K562 (cell line): ENCODE data around the gene IFIT2. TPM values are rescaled to one million over a fixed set of nuclear protein-coding genes. Genes with fewer than 3 reads are reported as not detected.

Experiments used
- CBX2 ChIP-seq: fragments of 200-600 bp; sonication (generic); IDR thresholded peaks from one replicate; pipeline ENCODE4 v1.6.1; 2012; ENCODE audit warnings: mild to moderate bottlenecking, low read length, inconsistent platforms; ENCODE audit not compliant: insufficient read depth, poor library complexity, severe bottlenecking
- CEBPZ ChIP-seq: fragments of 150-350 bp; IDR thresholded peaks from 2 replicates; pipeline ENCODE4 v1.6.1; 2014; ENCODE audit warnings: low read depth, mild to moderate bottlenecking, low read length, borderline replicate concordance
- FUS ChIP-seq: fragments of 200-400 bp; formaldehyde crosslinking; optimal IDR thresholded peaks from 2 replicates; pipeline ENCODE3; 2017; ENCODE audit warnings: low read depth, low read length
- JUN ChIP-seq, 2 experiments: sonication (generic) in 1 of 2; formaldehyde crosslinking in 1 of 2; IDR thresholded peaks; 2 replicates each; pipeline versions ENCODE4 v1.6.1 to v1.8.0; 2012 to 2022; ENCODE audit warnings: borderline replicate concordance in 2 of 2, mild to moderate bottlenecking in 2 of 2, improper control_type of control experiment in 1 of 2, low read depth in 1 of 2, low read length in 1 of 2, missing genetic modification reagents in 1 of 2
- JUND ChIP-seq, 2 experiments: IDR thresholded peaks; 2 replicates in 1 of 2; 3 replicates in 1 of 2; pipeline ENCODE4 v1.6.1; 2011; ENCODE audit warnings: borderline replicate concordance in 2 of 2, low read depth in 2 of 2, low read length in 2 of 2, improper control_type of control experiment in 1 of 2, missing biosample characterization in 1 of 2, missing genetic modification characterization in 1 of 2, missing genetic modification reagents in 1 of 2
- MYBL2 ChIP-seq, 2 experiments: fragments of 450-650 bp in 1 of 2; sonication (generic) in 1 of 2; formaldehyde crosslinking in 1 of 2; IDR thresholded peaks; 2 replicates each; pipeline versions ENCODE4 v1.6.1 to v1.8.1; 2017 to 2022; ENCODE audit warnings: borderline replicate concordance in 1 of 2, inconsistent platforms in 1 of 2, low read depth in 1 of 2, mild to moderate bottlenecking in 1 of 2, missing genetic modification reagents in 1 of 2, moderate library complexity in 1 of 2
- RFX1 ChIP-seq: fragments of 450-650 bp; IDR thresholded peaks from 2 replicates; pipeline ENCODE4 v1.6.1; 2016; ENCODE audit warnings: mild to moderate bottlenecking, moderate library complexity
- RNF219 ChIP-seq: fragments of 250-450 bp; sonication (Bioruptor Pico); IDR thresholded peaks from 2 replicates; pipeline ENCODE4 v1.5.0; 2022; ENCODE audit warnings: mild to moderate bottlenecking
- SRSF7 ChIP-seq: fragments of 200-400 bp; formaldehyde crosslinking; optimal IDR thresholded peaks from 2 replicates; pipeline ENCODE3; 2017; ENCODE audit warnings: mild to moderate bottlenecking, low read depth, low read length
- ZBTB12 ChIP-seq: fragments of 250-450 bp; sonication (Bioruptor Pico); IDR thresholded peaks from 2 replicates; pipeline ENCODE4 v1.4.0; 2020
- ZBTB34 ChIP-seq: fragments of 250-450 bp; sonication (Bioruptor Pico); IDR thresholded peaks from 2 replicates; pipeline ENCODE4 v1.8.0; 2021; ENCODE audit warnings: mild to moderate bottlenecking, moderate library complexity
- ZBTB7A ChIP-seq: IDR thresholded peaks from 2 replicates; pipeline ENCODE4 v1.6.1; 2011; ENCODE audit warnings: low read depth, mild to moderate bottlenecking, low read length, moderate library complexity, borderline replicate concordance; ENCODE audit not compliant: control insufficient read depth
- ZNF561 ChIP-seq: fragments of 450-650 bp; formaldehyde crosslinking; conservative IDR thresholded peaks from 2 replicates; pipeline ENCODE4 v1.4.0; 2020; ENCODE audit warnings: mild to moderate bottlenecking, moderate library complexity
- polyA plus RNA-seq, 8 experiments: library from polyadenylated mRNA; depleted of rRNA in 4 of 8; stranded (reverse) in 5 of 8; unstranded in 3 of 8; fragments of >200 nt; fragmentation: Nextera tagmentation in 2 of 8; fragmentation: Illumina TruSeq in 1 of 8; extraction: Ambion mirVana in 2 of 8; extraction: Trizol in 1 of 8; gene quantifications; 2 replicates each; pipeline versions ENCODE4 v1.2.1 to v1.2.3, GENCODE V29; 2011 to 2014; ENCODE audit warnings: inconsistent platforms in 1 of 8, missing spikeins in 1 of 8
- total RNA-seq, 7 experiments: library from RNA; depleted of rRNA in 6 of 7; stranded (reverse); fragments of >200 nt in 6 of 7; fragmentation: Illumina TruSeq in 2 of 7; extraction: Trizol in 2 of 7; gene quantifications; 2 replicates each; pipeline versions ENCODE4 v1.2.1 to v1.2.3, GENCODE V29; 2011 to 2021; ENCODE audit warnings: low replicate concordance in 1 of 7
- TF ChIP-seq, protein P1 (sequence below): sonication (generic); formaldehyde crosslinking; IDR thresholded peaks from 2 replicates; pipeline ENCODE4 v1.8.0; 2022; ENCODE audit warnings: mild to moderate bottlenecking, missing genetic modification reagents, borderline replicate concordance

The IFIT2 gene
- total and polyA plus RNA-seq, 9 of the 15 experiments (the other 6 are each of a cell fraction or from before 2014, with no cell fraction given) = 0.03 to 0.25 (median 0.10) TPM; not detected in 1

- TF ChIP-seq CEBPZ = no peak
- TF ChIP-seq ZBTB7A = no peak
- TF ChIP-seq SRSF7 = no peak
- TF ChIP-seq ZNF561 (CRISPR knock-in tag) = peak; percentile 80
- no peak for TF ChIP-seq FUS
- TF ChIP-seq ZBTB12 (CRISPR knock-in tag) = peak; percentile 62; the same call in 1 of the 2 replicates
- no peak for TF ChIP-seq RNF219 (CRISPR knock-in tag)
- TF ChIP-seq RFX1 = peak; percentile 53
- TF ChIP-seq ZBTB34 = peak; percentile 83; the same call in 1 of the 2 replicates
- TF ChIP-seq JUN (IDR thresholded peaks at IDR 0.05; ENCODE audit: borderline replicate concordance, low read depth, low read length) = no peak
- no peak for TF ChIP-seq JUN (CRISPR knock-in tag; IDR thresholded peaks at IDR 0.05; ENCODE audit: borderline replicate concordance)
- TF ChIP-seq JUND (IDR thresholded peaks at IDR 0.05; ENCODE audit: borderline replicate concordance, low read depth, low read length) = peak; percentile 16; the same call in 1 of the 2 replicates
- no peak for TF ChIP-seq JUND (tag; IDR thresholded peaks at IDR 0.05; ENCODE audit: borderline replicate concordance, low read depth, low read length)
- TF ChIP-seq CBX2 = no peak
- no peak for TF ChIP-seq MYBL2 (IDR thresholded peaks at IDR 0.05; ENCODE audit: low read depth)
- TF ChIP-seq MYBL2 (CRISPR knock-in tag; IDR thresholded peaks at IDR 0.05; ENCODE audit: borderline replicate concordance) = no peak
- TF ChIP-seq, protein P1, sequence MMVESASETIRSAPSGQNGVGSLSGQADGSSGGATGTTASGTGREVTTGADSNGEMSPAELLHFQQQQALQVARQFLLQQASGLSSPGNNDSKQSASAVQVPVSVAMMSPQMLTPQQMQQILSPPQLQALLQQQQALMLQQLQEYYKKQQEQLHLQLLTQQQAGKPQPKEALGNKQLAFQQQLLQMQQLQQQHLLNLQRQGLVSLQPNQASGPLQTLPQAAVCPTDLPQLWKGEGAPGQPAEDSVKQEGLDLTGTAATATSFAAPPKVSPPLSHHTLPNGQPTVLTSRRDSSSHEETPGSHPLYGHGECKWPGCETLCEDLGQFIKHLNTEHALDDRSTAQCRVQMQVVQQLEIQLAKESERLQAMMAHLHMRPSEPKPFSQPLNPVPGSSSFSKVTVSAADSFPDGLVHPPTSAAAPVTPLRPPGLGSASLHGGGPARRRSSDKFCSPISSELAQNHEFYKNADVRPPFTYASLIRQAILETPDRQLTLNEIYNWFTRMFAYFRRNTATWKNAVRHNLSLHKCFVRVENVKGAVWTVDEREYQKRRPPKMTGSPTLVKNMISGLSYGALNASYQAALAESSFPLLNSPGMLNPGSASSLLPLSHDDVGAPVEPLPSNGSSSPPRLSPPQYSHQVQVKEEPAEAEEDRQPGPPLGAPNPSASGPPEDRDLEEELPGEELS (CRISPR knock-in tag) = no peak
These were observed 53.6 kb downstream of the IFIT2 start (continued) for GRCh38 chr10:89355394-89355931.
